KOPT-K1 (cell line): ENCODE results near the gene DNAJA2.

Experiments
- H3K27ac ChIP-seq: fragments of 200-600 bp; sonication (generic); 2 replicates; pipeline ENCODE4 v1.5.1; 2016; ENCODE audit warnings: antibody characterized with exemption, mild to moderate bottlenecking, low read depth, low read length; ENCODE audit not compliant: poor library complexity, severe bottlenecking
- H3K36me3 ChIP-seq: fragments of 200-600 bp; sonication (generic); 2 replicates; pipeline ENCODE4 v1.5.1; 2017; ENCODE audit warnings: antibody characterized with exemption, mild to moderate bottlenecking, low read length, moderate library complexity; ENCODE audit not compliant: insufficient read depth
- H3K9me3 ChIP-seq: fragments of 200-600 bp; sonication (generic); 2 replicates; pipeline ENCODE4 v1.5.1; 2017; ENCODE audit warnings: antibody characterized with exemption, low read length, mild to moderate bottlenecking; ENCODE audit not compliant: insufficient read depth, poor library complexity, severe bottlenecking

The DNAJA2 gene

DNA sequence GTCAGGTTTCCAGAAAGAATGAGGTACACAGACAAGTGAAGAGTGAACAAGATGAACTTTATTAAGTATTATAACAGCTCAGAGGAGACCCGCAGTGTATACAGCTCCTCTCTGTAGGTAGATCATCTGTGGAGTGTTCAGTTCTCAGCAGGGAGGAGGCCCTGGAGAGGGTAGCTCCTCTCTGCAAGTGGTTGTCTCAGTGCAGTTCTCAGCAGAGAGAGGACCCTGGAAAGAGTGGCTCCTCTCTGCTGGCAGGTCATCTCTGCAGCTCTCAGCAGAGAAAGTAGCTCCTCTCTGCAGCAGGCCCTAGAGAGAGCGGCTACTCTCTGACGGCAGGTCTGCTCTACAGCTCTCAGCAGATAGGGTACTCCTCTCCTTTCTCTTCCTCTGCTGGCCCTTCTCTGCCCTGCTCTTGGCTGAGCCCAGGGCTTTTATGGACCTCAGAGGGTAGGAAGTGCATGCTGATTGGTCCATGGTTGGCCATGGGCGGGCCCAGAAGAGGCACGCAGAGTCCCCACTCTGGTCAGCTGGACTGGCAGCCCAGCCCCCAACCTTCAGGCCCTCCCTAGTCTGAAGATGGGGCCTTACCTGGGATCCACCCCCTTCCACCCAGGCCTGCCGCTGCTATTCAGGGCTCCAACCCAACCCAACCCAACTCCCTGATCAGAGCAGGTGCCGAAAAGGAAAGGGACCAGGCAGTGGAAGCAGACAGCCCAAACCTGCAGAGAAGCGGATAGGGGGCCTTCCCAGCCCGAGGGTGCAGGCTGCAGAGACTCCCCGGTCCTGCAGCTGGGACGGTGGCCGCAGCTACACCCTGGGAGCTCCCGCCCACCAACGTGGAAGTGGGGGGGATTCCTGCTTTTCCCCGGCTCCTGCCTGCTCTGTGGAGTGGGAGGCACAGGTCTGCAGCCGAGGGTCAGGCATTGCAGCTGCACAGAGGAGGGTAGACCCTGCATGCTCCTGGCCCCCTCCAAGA, 18.5 kb upstream of the DNAJA2 start:
- Histone ChIP-seq H3K27ac (no peak overlapping the region), H3K36me3 (no peaks in the 10 kb centered on the region), H3K9me3 (peaks cover 23% of the 10 kb centered on the region)

DNA sequence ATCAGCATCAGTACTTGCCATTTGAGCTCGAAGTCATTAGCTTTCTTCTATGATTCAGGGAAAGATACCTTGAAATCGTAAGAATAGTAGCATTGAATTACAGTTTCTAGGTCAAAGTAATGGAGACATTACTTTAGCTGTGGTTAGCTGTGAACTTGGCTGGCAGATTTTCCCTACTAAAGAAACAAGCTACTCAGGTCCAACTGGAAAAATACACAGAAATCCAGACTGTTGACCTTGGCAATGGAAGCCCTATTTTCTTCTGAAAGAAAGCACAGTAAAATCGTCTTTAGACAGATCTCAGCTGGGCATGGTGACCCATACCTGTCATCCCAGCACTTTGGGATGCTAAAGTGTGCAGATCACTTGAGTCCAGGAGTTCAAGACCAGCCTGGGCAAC, 13.4 kb upstream of the DNAJA2 start:
- H3K36me3 ChIP-seq = no peaks in the 10 kb centered on the region
- H3K9me3 ChIP-seq = peaks cover 8% of the 10 kb centered on the region
- H3K27ac ChIP-seq = no peak overlapping the region

DNA sequence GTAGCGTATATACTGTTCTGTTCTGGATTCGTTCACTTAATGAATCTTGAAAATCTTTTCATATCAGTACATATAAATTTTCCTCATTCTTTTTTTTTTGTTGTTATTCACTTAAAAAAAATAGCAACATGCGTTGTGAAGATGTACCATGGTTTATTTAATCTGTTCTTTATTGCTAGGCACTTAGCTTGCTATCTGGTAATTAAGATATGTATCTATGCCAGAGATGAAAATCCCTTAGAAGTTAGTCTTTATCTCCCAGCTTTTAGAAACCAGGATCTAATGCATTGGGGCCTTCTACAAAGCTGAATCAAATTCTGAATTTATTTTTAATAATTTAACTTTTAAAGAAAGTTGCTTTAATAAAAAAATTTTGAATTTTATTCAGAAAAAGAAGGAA, 13.0 kb upstream of the DNAJA2 start:
- H3K27ac ChIP-seq = no peak overlapping the region
- no peaks in the 10 kb centered on the region for H3K36me3 ChIP-seq
- H3K9me3 ChIP-seq = peaks cover 4% of the 10 kb centered on the region

DNA sequence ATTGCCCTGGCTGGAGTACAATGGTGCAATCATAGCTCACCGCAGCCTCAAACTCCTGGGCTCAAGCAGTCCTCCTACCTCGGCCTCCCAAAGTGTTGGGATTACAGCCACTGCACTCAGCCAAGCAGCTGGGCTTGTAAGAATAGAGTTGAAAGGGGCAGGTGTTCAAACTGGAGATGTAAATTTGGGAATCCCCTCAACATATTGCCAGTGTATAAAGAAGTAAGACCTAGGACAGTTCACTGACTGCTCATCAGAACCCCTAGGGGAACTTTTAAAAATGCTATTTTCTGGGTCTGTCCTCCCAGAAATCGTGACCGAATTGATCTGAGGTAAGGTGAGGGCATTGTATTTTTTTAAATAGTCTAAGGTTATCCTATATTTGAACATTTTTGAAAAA, 8.9 kb upstream of the DNAJA2 start:
- Histone ChIP-seq H3K27ac (no peak overlapping the region), H3K36me3 (no peaks in the 10 kb centered on the region), H3K9me3 (no peaks in the 10 kb centered on the region)

DNA sequence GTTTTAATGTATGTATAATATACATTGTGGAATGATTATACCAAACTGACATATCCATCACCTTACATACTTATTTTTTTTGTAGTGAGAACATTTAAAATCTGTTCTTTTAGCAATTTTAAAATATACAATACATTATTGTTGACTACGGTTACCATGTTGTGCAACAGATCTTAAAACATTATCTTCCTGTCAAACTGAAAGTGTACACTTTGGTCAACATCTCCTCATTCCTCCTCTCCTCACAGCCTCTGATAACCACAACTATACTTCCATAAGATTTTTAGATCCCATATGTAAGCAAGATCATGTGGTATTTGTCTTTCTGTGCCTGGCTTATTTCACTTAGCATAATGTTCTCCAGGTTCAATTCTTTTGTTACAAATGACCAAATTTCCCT, 7.5 kb upstream of the DNAJA2 start:
- Histone ChIP-seq H3K27ac (no peak overlapping the region), H3K9me3 (no peaks in the 10 kb centered on the region), H3K36me3 (no peaks in the 10 kb centered on the region)

DNA sequence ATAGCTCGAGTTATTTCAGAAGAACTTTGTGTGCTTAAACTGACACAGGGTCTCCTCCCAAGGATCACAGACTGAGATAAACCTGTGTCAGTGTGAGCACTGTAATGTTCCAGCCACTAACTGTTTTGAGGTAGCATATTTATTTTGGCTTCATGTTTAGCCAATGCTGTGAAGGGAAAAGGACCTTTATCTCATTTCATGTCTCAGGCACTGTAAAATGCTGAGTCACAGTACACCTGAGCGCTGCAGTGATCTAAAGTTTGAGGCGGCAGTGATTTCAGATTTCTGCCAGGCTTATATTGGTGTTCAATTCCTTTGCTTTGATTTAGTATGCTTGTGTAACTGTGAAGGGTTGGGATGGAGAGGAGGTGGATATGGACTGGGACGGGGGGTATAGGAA, 3.1 kb upstream of the DNAJA2 start:
- H3K9me3 ChIP-seq = no peaks in the 10 kb centered on the region
- H3K27ac ChIP-seq = no peak overlapping the region
- H3K36me3 ChIP-seq = peaks cover 6% of the 10 kb centered on the region; the same call in 1 of the 2 replicates

DNA sequence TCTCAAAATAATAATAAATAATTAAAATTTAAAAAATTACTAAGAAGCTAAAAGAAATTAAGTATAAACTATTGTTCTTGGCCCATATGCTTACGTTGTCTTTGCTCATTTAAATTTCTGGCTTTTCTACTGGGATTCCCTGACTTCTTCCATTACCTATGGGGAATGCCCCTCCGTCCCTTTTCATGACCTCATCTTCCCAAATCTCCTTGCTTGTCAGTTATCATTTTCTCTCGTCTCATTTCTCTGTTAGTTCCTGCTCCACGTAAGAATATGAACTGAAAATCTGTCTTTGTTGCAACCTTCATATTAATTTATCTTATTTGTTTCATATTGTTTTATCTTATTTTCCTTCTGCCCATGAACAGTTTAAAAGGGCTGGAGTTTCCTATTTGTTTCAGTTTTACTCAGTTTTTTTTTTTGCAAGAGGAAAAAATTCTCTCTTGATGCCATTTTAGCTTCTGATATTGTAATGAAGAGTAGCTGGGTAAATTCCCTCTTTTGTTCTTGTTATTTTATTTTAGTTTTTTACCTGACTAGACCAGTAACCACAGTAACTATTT, 2.5 kb upstream of the DNAJA2 start:
- Histone ChIP-seq H3K36me3 (peaks cover 11% of the 10 kb centered on the region), H3K27ac (no peak overlapping the region), H3K9me3 (no peaks in the 10 kb centered on the region)

DNA sequence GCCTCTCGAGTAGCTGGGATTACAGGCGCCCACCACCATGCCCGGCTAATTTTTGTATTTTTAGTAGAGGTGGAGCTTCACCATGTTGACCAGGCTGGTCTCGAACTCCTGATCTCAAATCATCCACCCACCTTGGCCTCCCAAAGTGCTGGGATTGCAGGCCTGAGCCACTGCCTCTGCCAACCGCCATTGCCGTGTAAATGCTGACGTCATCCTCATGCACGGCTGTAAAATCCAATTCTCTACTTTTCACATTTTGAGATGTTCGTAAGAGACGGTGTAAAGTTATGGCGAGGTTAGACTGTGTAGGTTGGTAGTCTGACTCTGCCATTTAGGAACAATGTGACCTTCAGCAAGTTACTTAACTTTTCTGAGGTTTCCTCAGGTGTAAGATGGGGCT, 1.7 kb upstream of the DNAJA2 start:
- Histone ChIP-seq H3K9me3 (no peaks in the 10 kb centered on the region), H3K27ac (no peak overlapping the region), H3K36me3 (peaks cover 19% of the 10 kb centered on the region)

DNA sequence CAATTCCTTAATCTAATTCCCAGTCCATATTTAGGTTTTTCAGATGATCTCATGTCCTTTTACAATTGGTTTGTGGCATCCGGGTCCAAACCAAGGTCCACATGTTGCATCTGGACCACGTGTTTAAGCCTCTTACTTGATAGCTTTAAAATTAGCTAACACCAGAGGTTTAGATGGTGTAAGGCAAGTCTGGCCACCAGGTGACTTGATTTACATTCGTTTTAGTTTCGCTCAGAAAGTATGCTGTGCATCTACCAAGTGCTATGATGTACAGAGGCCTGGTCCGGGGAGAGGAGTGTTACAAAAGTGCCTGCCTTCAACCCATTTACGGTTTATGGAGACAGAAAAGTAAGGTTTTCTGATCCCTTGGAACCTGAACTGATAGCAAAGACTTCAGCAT, 878 bp upstream of the DNAJA2 start:
- peak overlapping the region; percentile 84 for H3K27ac ChIP-seq
- H3K36me3 ChIP-seq = peaks cover 28% of the 10 kb centered on the region
- H3K9me3 ChIP-seq = no peaks in the 10 kb centered on the region

DNA sequence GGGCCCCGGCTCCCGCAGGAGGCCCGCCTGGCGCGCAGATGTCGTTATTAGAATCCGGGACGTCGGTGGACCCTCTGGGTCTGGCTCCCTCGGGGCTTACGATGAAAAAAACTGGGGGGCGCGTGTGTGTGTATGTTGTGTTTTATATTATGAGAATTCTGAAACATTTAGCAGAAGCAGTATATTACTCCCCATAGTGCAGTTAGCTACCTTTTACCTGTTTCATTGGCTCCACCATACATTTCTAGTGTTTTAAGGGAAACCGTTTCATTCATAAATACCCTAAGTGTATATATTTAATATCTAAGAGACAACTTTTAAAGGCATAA, 486 bp upstream of the DNAJA2 start:
- H3K9me3 ChIP-seq = no peaks in the 10 kb centered on the region

DNA sequence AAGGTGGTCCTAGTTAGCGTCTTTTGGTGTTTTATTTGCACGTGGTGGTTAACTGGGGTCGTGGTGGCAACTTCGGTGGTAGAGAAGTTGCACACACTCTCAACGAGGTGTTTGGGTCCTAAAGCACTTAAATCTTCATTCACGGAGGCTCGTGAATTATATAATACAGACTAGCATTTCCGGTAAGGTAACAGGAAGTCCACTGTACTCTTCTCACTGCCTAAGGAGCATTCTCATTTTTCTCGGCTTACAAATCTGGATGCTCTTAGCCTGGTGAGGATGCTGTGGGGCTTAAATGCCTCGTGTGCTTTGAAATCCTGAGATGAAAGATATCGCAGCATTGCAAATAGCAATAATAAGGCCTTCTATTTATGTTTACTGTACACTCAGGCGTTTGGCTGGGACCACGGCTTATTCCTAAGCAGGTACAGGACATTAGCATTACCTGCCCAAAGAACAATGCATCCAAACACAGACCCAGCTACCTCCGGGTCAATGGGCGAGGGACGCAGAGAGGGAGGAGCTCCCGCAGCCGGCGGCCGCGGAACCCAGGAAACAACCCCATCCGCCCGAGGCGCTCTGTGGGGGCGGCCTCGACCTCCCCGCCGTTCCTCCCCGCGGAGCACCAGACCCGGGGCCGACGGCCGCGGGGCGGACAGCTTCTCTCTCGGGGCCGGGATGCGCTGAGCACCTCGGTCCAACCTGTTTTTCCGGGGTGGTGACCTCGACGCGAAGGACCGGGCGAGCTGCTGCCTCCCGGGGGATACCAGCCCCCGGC, 856 bp downstream of the DNAJA2 start:
- H3K9me3 ChIP-seq = no peaks in the 10 kb centered on the region
- H3K36me3 ChIP-seq = peaks cover 45% of the 10 kb centered on the region
- H3K27ac ChIP-seq = peak overlapping the region; percentile 84

More for the DNA sequence above, 486 bp upstream of the DNAJA2 start:
- peaks cover 31% of the 10 kb centered on the region for H3K36me3 ChIP-seq
- H3K27ac ChIP-seq = peak overlapping the region; percentile 84

DNA sequence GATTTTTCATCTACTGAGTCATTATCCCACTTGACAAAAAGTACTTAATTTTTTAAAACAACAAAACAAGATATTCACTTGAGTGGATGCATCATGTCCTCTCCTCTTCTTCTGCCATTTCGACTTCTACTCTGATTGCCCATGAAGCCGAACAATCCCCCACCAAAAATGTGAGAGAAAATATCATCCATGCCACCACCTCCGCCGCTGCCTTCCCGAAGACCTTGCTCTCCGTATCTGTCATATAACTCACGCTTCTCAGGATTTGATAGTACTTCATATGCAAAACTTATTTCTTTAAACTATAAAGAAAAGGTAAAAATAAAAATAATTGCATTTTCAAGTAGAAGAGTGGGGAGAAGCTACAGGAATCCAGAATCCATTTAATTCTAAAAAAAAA, 2.2 kb downstream of the DNAJA2 start:
- Histone ChIP-seq H3K27ac (no peak overlapping the region), H3K36me3 (peaks cover 58% of the 10 kb centered on the region), H3K9me3 (no peaks in the 10 kb centered on the region)

DNA sequence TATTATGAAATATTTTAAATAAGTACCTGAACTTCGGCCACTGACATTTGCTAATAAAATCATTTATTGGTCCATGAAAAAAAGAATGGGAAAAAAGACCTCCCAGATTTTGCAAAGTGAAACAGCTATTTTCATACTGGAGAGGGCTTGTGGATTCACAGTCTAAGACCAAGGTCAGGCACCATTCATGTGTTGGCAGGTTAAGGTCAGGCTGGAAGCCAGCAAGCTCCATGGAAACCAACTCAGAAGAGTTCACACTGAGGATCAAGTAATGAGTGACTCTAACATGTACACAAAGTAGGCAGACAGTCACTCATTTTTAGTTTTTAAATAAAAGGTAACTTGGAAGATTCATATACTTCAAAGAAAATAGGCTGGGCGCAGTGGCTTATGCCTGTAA, 3.4 kb downstream of the DNAJA2 start:
- peaks cover 70% of the 10 kb centered on the region for H3K36me3 ChIP-seq
- H3K9me3 ChIP-seq = no peaks in the 10 kb centered on the region
- H3K27ac ChIP-seq = no peak overlapping the region

DNA sequence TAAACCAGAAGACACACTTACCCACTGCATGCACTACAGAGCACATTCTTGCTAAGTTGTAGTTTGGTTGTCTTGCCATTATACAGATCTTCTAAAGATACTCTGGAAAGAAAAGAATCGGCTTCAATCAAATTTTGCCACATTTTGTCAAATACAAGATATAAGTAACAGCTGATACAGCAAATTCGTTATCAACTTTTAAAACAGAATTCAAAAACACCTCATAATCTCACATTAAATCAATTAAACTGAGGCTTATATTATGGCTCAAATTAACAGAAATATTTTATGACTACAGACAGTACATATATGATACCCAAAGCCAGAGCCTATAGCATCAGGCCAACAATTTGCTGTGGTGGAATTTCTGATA, 5.4 kb downstream of the DNAJA2 start:
- H3K27ac ChIP-seq = no peak overlapping the region
- H3K36me3 ChIP-seq = peaks cover 91% of the 10 kb centered on the region
- H3K9me3 ChIP-seq = no peaks in the 10 kb centered on the region

DNA sequence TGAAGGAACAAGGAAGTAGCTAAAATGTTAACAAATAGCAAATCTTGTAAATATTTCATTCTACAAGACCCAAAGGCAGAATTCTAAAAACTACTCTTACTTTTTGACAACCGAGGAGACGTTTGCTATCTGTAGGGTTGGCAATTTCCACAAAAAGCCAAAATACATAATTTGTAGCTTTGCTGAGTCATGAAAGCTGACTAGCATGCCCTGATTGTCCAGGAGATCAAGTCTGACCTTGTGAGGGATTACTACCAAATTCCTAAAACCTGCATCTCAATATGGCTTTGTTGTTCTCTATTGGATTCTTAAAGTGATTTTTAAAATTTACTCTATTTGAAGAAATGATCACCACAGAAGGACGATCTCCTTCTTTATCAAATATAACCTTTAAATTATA, 10.8 kb downstream of the DNAJA2 start:
- Histone ChIP-seq H3K9me3 (no peaks in the 10 kb centered on the region), H3K27ac (no peak overlapping the region), H3K36me3 (peaks cover 100% of the 10 kb centered on the region)
